Measurements from ENCODE around the gene BORCS6. TPM values are rescaled to one million over a fixed set of nuclear protein-coding genes. Genes with fewer than 3 reads are reported as not detected.

Gene BORCS6
- total and polyA plus RNA-seq, 2 of the 13 experiments (the other 11 are each of a cell fraction or from before 2014, with no cell fraction given): 2.0 to 5.1 TPM

- TF ChIP-seq ZNF503 (CRISPR knock-in tag; IDR thresholded peaks at IDR 0.05) (0 out of 2 replicates have a peak, but pooled peaks have one; percentile 49), SIN3A (IDR thresholded peaks at IDR 0.05; ENCODE audit: borderline replicate concordance, low read depth, low read length) (peak; percentile 85; the same call in 1 of the 2 replicates), ZBTB38 (CRISPR knock-in tag; IDR thresholded peaks at IDR 0.05) (no peak), TBP (CRISPR knock-in tag; IDR thresholded peaks at IDR 0.05) (no peak), FIP1L1 (IDR thresholded peaks at IDR 0.05; ENCODE audit: borderline replicate concordance, insufficient read depth, low read depth, low read length) (no peak), HIC2 (CRISPR knock-in tag; IDR thresholded peaks at IDR 0.05; ENCODE audit: low read depth) (0 out of 2 replicates have a peak, but pooled peaks have one; percentile 15), ZNF614 (CRISPR knock-in tag; IDR thresholded peaks at IDR 0.05; ENCODE audit: borderline replicate concordance) (no peak), HMGXB3 (CRISPR knock-in tag; IDR thresholded peaks at IDR 0.05; ENCODE audit: borderline replicate concordance) (0 out of 2 replicates have a peak, but pooled peaks have one; percentile 11), SIX1 (CRISPR knock-in tag; IDR thresholded peaks at IDR 0.05; ENCODE audit: borderline replicate concordance) (peak; percentile 92), SAP130 (CRISPR knock-in tag; IDR thresholded peaks at IDR 0.05; ENCODE audit: low read depth) (peak; percentile 66), KDM5B (CRISPR knock-in tag; IDR thresholded peaks at IDR 0.05; ENCODE audit: borderline replicate concordance) (peak; percentile 26; the same call in 1 of the 2 replicates), SMARCE1 (IDR thresholded peaks at IDR 0.05; ENCODE audit: borderline replicate concordance) (no peak), SUZ12 (IDR thresholded peaks at IDR 0.05; ENCODE audit: low read depth, low read length) (no peak), ATF5 (CRISPR knock-in tag; IDR thresholded peaks at IDR 0.05; ENCODE audit: low read depth) (no peak), ZNF549 (CRISPR knock-in tag; IDR thresholded peaks at IDR 0.05) (no peak), ZNF446 (CRISPR knock-in tag; IDR thresholded peaks at IDR 0.05) (0 out of 2 replicates have a peak, but pooled peaks have one; percentile 24), SNAI1 (CRISPR knock-in tag; IDR thresholded peaks at IDR 0.05; ENCODE audit: borderline replicate concordance) (no peak), KDM5A (IDR thresholded peaks at IDR 0.05; ENCODE audit: borderline replicate concordance, low read length) (peak; percentile 62; the same call in 1 of the 2 replicates)
Observed at GRCh38 chr17:8223356-8224126, 33.6 kb upstream of the BORCS6 start (continued).

Measured in HepG2 (cell line).